HEK293 (cell line): ENCODE data around the gene NUDCD2.

ENCODE experiments used
- CTCF ChIA-PET: fragments of 350-600 bp; formaldehyde crosslinking; extraction: SDS; loops from one replicate; lab custom pipeline; 2021; ENCODE audit warnings: antibody characterized with exemption; lab: Yijun Ruan, JAX
- POLR2A ChIA-PET: fragments of 300-600 bp; formaldehyde crosslinking; extraction: SDS; loops from one replicate; lab custom pipeline; 2020; ENCODE audit warnings: antibody characterized with exemption, inconsistent platforms; lab: Yijun Ruan, JAX
- H3K27ac ChIP-seq: fragments of 200-500 bp; sonication (Bioruptor generic); 2 replicates; pipeline ENCODE4 v1.5.1; 2014; ENCODE audit warnings: low read depth, low read length, control low read depth, inconsistent platforms; ENCODE audit errors: extremely low read depth
- H3K36me3 ChIP-seq, 2 experiments: fragments of 200-500 bp in 1 of 2; sonication (Bioruptor generic) in 1 of 2; 1 replicate in 1 of 2; 2 replicates in 1 of 2; pipeline ENCODE4 v1.5.1; 2014 to 2017; ENCODE audit warnings: inconsistent platforms in 2 of 2, low read length in 2 of 2; ENCODE audit not compliant: control insufficient read depth in 2 of 2, insufficient read depth in 1 of 2
- H3K4me1 ChIP-seq: fragments of 200-500 bp; sonication (Bioruptor generic); 2 replicates; pipeline ENCODE4 v1.5.1; 2014; ENCODE audit warnings: mild to moderate bottlenecking, low read length, inconsistent platforms; ENCODE audit not compliant: control insufficient read depth, insufficient read depth
- H3K4me3 ChIP-seq: 2 replicates; pipeline ENCODE4 v1.5.1; 2011; ENCODE audit warnings: low read depth, mild to moderate bottlenecking, control low read depth, low read length, moderate library complexity
- H3K9me3 ChIP-seq: fragments of 200-500 bp; sonication (Bioruptor generic); 2 replicates; pipeline ENCODE4 v1.5.1; 2014; ENCODE audit warnings: low read depth, low read length, inconsistent platforms; ENCODE audit not compliant: control insufficient read depth, insufficient read depth
- AEBP2 ChIP-seq: fragments of 450-650 bp; formaldehyde crosslinking; IDR thresholded peaks from 2 replicates; pipeline ENCODE4 v1.5.1; 2016; ENCODE audit warnings: missing biosample characterization, missing genetic modification characterization, borderline replicate concordance
- BCL11B ChIP-seq: fragments of 450-650 bp; formaldehyde crosslinking; IDR thresholded peaks from 2 replicates; pipeline ENCODE4 v1.5.1; 2016; ENCODE audit warnings: low read depth, missing biosample characterization, missing genetic modification characterization
- HIC1 ChIP-seq: fragments of 450-650 bp; formaldehyde crosslinking; IDR thresholded peaks from 2 replicates; pipeline ENCODE4 v1.5.1; 2016; ENCODE audit warnings: missing biosample characterization, missing genetic modification characterization
- KLF8 ChIP-seq: fragments of 450-650 bp; formaldehyde crosslinking; IDR thresholded peaks from 2 replicates; pipeline ENCODE4 v1.5.1; 2016; ENCODE audit warnings: missing biosample characterization, missing genetic modification characterization
- PRDM10 ChIP-seq: fragments of 450-650 bp; formaldehyde crosslinking; IDR thresholded peaks from 2 replicates; pipeline ENCODE4 v1.5.1; 2016; ENCODE audit warnings: missing biosample characterization, missing genetic modification characterization
- TSHZ1 ChIP-seq: fragments of 450-650 bp; formaldehyde crosslinking; IDR thresholded peaks from 2 replicates; pipeline ENCODE4 v1.5.1; 2016; ENCODE audit warnings: missing biosample characterization, missing genetic modification characterization, borderline replicate concordance
- ZNF19 ChIP-seq: fragments of 450-650 bp; formaldehyde crosslinking; IDR thresholded peaks from 2 replicates; pipeline ENCODE4; 2016; ENCODE audit warnings: missing biosample characterization, missing genetic modification characterization, low read depth
- ZNF2 ChIP-seq: fragments of 450-650 bp; formaldehyde crosslinking; IDR thresholded peaks from 2 replicates; pipeline ENCODE4 v1.5.1; 2016; ENCODE audit warnings: missing biosample characterization, missing genetic modification characterization
- ZNF362 ChIP-seq: fragments of 450-650 bp; formaldehyde crosslinking; IDR thresholded peaks from 2 replicates; pipeline ENCODE4 v1.5.1; 2016; ENCODE audit warnings: missing biosample characterization, missing genetic modification characterization
- ZNF571 ChIP-seq: fragments of 450-650 bp; formaldehyde crosslinking; IDR thresholded peaks from 2 replicates; pipeline ENCODE4 v1.5.0; 2017; ENCODE audit warnings: missing biosample characterization, missing genetic modification characterization
- ZNF621 ChIP-seq: fragments of 450-650 bp; formaldehyde crosslinking; IDR thresholded peaks from 2 replicates; pipeline ENCODE4 v1.5.1; 2017; ENCODE audit warnings: missing biosample characterization, missing genetic modification characterization
- ZNF707 ChIP-seq: fragments of 450-650 bp; formaldehyde crosslinking; IDR thresholded peaks from 2 replicates; pipeline ENCODE4 v1.5.1; 2016; ENCODE audit warnings: missing biosample characterization, missing genetic modification characterization

Gene NUDCD2

GRCh38 chr5:163478126-163478981 is 18.5 kb upstream of the NUDCD2 start:
- Histone ChIP-seq H3K4me1 (no peaks in the 10 kb centered on the region), H3K4me3 (no peak overlapping the region), H3K36me3 (peaks cover 59 to 83% of the 10 kb centered on the region in 2 experiments), H3K27ac (no peak overlapping the region), H3K9me3 (no peaks in the 10 kb centered on the region)
- TF ChIP-seq PRDM10 (tag by site-specific recombination) (0 out of 2 replicates have a peak, but pooled peaks have one; percentile 15), ZNF621 (tag by site-specific recombination) (no peak)
- ChIA-PET POLR2A (interaction anchor here (1.7 kb wide), 1 partner anchor 18 kb away, joined by 6 read pairs; the partner anchor contains the start of genes HMMR and NUDCD2), CTCF (interaction anchor here (0.6 kb wide), 1 partner anchor 418 kb away, joined by 4 read pairs; no protein-coding TSS in a partner anchor)

- POLR2A ChIA-PET, result interaction anchor here (1.6 kb wide), 1 partner anchor 15 kb away, joined by 4 read pairs; the partner anchor contains the start of genes HMMR and NUDCD2
- peaks cover 81 to 88% of the 10 kb centered on the region in 2 experiments for H3K36me3 ChIP-seq
- no peaks in the 10 kb centered on the region for H3K9me3 ChIP-seq
- no peak overlapping the region for H3K4me3 ChIP-seq
- TF ChIP-seq ZNF2 (tag by site-specific recombination) (no peak), ZNF362 (tag by site-specific recombination) (no peak), KLF8 (no peak), ZNF571 (tag by site-specific recombination) (no peak), HIC1 (tag by site-specific recombination) (no peak), AEBP2 (tag by site-specific recombination) (no peak), ZNF707 (no peak), TSHZ1 (tag by site-specific recombination) (no peak), ZNF19 (tag by site-specific recombination) (no peak), BCL11B (tag by site-specific recombination) (no peak)
- no peak overlapping the region for H3K27ac ChIP-seq
- CTCF ChIA-PET, result interaction anchor here (1.2 to 2.5 kb wide), 3 partner anchors 10 to 43 kb away, joined by 3 to 7 read pairs (median 5); no protein-coding TSS in a partner anchor
- H3K4me1 ChIP-seq, result no peaks in the 10 kb centered on the region
These were observed 15.5 kb upstream of the NUDCD2 start for GRCh38 chr5:163475411-163475810.
